SK-N-DZ (cell line): Measurements from ENCODE around the gene PPM1F. TPM values are rescaled to one million over a fixed set of nuclear protein-coding genes. Genes with fewer than 3 reads are reported as not detected.

ENCODE experiments used
- DNase-seq: peaks from one replicate; pipeline ENCODE4 v3.0.0-alpha.2; 2015; ENCODE audit warnings: low spot score
- polyA plus RNA-seq, 2 experiments: library from polyadenylated mRNA; depleted of rRNA; stranded (reverse); fragments of >200 nt; gene quantifications; 2 replicates each; pipeline ENCODE4 v1.2.3, GENCODE V29; 2014

The PPM1F gene
- 22.4 and 23.1 TPM in 2 replicates for polyA plus RNA-seq (2014; cell fraction: cytosol; rRNA removed)
- 25.1 and 27.3 TPM in 2 replicates for polyA plus RNA-seq (2014; cell fraction: nucleus; rRNA removed)

- peak; percentile 72 for DNase-seq
Observed at GRCh38 chr22:21952586-21953571, at the start of gene PPM1F. Gene PPM1F (minus strand): TSS chr22:21952848. CDS start chr22:21946048, 6,800 bp downstream.

DNA sequence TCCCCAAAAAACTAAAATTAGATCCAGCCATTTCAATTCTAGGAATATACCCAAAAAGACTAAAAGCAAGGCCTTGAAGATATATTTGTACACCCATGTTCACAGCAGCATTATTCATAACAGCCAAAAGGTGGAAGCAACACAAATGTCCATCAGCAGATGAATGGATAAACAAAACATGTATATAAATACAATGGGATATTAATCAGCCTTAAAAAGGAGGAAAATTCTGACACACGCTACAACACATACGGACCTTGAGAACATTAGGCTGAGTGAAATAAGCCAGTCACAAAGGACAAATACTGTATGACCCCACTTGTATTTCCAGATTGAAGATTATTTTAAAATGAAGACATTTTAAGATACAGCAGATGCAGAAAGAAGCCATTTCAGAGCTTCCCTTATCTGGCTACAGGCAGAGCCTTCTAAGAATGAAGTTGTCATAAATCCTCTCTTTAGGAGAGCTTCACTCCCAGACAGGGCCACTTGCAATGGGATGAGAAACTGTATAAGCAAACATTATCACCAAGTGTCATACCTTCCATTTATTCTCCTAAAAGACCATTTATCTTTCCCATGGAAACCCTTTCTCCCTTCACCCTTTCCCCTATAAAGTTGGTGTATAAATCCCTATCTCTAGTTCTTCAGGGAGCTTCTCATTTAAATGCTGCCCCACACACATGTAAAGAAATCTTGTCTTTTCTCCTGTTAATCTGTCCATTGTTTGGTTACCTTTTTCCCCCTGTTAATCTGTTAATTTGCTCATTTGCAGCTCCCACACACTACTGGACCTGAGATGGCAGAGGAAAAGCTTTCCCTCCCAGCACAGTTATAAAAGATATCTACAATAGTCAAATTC is 49.2 kb upstream of the PPM1F start:
- no peak for DNase-seq

- DNase-seq = no peak
Observed at GRCh38 chr22:21998595-21999247, 46.1 kb upstream of the PPM1F start.

- peak; percentile 22 for DNase-seq
Observed at GRCh38 chr22:21996175-21996720, 43.6 kb upstream of the PPM1F start.

DNA sequence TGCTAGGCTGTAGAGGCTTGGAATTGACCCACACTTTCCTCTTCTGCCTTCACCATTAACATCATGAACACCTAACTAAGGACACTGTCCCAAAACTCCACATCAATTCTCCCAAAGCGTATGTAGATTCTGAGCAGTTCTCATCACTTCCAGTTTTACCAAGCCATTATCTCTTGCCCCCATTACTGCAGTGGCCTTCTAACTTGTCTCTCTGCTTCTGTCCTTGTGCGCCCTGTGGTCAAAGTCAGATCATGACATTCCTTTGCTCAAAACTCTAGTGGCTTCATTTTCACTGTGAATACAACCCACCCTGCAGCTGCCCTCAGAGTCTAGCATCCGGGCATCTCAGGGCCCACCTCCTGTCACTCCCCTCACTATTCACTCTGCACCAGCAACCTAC is 43.0 kb upstream of the PPM1F start:
- no peak for DNase-seq

- no peak for DNase-seq
Observed at GRCh38 chr22:21994881-21995444, 42.3 kb upstream of the PPM1F start.

DNA sequence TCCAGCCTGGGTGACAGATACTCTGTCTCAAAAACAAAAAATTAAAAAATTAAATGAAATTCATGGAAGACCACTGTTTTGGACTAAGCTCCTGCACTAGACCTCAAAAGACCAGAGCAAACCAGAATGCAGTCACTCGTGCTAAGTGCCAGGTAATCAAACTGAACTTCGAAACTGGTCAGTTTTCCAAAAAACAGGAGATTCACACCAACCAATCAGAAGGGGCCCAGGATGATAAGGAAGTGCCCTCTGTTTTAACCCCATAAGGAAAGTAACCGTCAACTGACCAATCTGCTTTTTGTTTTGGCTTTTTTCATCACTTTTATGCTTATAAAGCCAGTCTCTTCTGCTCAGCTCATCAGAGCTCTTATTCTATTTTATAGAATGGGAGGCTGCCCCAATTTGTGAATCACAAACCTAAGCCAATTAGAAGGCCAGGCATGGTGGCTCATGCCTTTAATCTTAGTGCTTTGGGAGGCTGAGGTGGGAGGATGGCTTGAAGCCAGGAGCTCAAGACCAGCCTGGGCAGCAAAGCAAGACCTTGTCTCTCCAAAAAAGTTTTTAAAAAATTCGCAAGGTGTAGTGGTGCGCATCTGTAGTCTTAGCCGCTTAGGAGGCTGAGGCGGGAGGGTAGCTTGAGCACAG is 40.1 kb upstream of the PPM1F start:
- DNase-seq = no peak

- no peak for DNase-seq
Observed at GRCh38 chr22:21991774-21992173, 39.1 kb upstream of the PPM1F start.

DNA sequence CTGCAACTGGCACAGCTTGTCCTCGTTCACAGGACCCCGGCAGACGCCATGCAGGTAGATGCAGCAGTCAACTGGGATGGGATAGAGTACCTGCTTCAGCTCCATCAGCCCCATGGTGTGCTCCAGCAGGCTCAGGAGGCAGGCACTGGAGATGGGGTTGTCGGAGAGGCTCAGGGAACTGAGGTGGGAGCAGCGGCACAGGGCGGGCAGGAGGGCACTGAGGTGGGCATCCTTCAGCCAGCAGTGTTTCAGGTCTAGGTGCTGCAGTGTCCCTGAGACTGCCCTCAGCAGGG is 38.6 kb upstream of the PPM1F start:
- DNase-seq = no peak

DNA sequence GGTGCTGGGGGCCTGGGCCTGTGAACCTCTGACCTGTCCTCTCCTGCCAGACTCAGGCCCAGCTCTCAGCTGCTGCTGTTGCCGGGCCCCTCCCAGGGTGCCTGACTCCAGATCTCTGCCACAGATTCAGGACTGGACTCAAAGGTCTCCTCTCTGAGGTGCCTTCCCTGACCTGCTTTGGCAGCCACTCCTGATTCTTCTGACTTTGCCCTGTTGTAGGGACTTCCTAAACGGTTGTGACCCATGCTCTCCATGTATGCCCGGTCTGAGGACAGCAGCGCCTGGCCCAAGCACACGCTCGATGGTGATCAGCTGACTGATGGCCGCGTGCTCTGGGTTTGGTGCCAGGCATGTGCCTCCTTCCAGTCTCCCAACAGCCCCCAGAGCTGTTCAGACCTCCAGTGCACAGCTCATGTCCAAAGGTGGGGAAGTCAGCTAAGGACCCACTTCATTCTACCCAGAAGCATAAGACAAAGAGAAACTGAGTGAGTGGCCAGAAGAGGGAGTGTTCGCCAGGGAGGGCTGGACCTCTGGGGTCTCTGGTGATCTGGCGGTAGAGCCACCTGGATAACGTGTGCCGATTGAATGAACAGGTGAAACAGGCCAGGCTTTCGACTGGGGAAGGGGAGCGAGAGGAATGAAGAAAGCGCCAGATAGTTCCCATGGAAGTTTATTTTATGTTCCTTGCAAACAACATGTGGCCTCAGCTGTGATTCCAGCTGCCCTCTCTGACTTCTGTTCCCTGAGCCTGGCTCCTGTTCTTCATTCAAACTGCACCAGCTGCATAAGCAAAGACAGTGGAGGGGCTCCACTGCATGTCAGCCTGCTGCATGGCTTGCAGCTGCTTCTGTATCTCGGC is 38.0 kb upstream of the PPM1F start:
- DNase-seq = peak; percentile 41

GRCh38 chr22:21989049-21989448 is 36.4 kb upstream of the PPM1F start:
- peak; percentile 85 for DNase-seq

DNA sequence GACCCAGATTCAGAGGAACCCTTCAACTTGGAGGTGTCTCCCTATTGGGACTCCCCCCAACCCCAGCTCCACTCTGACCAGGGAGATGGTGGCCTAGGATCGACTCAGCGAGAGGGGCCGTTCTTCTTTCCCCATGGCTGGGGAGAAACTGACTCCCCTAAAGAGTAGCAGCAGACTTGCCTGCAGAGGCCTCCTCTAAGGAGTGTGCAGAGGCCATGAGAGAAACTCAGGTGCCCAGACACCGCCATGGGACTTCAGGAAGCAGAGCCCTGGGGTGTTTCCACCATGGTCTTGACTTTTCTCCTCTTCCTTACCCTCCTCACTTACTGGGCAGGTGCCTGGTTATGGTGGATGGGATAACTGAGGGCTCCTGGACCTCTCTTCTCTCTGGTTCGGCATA is 32.6 kb upstream of the PPM1F start:
- DNase-seq = no peak

DNA sequence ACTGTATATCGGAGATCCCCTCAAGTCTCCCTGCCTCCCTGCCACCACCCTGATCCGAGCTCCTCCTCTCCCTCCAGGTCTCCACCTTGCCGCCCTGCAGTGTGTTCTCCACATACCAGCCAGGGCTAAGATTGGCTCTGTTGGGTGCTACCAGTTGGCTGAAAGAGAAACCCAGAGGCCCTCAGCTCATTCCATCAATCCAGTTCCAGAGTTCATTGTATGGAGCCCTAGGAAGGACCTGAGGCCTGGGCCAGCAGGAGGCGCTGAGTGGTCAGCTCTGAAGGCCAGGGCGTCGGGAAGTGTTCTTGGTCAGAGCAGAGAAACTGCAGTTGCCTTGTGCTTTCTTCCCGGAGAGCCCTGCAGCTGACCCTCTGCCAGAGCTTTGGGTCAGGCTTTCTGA is 32.1 kb upstream of the PPM1F start:
- no peak for DNase-seq

DNA sequence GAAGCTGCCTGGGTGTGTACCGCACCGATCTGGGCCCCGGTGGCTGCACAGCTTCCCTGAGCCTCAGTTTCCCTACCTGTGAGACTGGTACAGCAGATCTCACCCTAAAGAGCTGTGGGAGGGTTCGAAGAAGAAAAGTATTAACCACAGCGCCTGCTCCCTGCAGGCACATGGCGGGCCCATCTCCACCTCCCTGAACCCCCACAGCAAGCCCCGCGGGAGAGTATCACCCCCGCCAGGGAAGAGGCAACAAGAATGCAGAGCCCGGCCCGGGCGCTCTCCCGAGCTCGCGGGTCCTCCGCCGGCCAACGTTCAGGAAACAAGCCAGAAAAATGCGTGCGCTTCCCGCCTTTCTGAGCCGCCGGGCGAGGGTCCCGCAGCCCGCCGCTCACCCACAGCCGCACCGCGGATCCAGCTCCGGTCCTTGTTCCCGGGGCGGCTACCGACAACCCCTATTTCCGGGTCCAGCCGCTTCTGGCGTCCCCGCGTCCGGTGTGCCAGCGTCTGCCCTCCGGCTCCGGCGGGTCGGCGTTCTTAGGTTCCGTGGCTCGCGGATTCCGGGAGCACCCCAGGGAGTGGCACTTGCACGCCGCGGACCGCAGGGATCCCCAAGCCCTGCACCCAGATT is 29.8 kb upstream of the PPM1F start, which contains the start of gene TOP3B:
TOP3B (minus strand) TSS at position 450 of the 628 bp plus-strand sequence. CDS start 7,078 bp downstream, outside the sequence.
- peak; percentile 78 for DNase-seq

DNA sequence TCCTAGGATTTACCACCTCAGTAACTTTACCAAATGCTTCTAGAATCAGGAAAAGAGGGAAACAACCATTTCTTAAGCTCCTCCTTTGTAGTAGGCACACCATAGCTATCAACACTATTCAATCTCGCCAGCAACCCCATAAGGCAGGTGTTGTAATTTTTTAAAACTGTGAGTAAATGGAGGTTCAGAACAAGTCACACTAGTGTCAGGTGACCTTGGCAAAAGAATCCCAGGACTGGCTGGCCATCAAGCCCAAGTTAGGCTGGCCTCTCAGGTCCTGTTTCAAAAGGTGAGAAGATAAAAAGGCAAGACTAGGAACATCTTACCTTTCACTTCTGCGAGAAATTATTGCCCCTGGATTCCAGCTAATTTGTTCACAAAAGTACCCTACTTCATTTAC is 29.2 kb upstream of the PPM1F start:
- no peak for DNase-seq

GRCh38 chr22:21980547-21980946 is 27.9 kb upstream of the PPM1F start:
- no peak for DNase-seq

DNA sequence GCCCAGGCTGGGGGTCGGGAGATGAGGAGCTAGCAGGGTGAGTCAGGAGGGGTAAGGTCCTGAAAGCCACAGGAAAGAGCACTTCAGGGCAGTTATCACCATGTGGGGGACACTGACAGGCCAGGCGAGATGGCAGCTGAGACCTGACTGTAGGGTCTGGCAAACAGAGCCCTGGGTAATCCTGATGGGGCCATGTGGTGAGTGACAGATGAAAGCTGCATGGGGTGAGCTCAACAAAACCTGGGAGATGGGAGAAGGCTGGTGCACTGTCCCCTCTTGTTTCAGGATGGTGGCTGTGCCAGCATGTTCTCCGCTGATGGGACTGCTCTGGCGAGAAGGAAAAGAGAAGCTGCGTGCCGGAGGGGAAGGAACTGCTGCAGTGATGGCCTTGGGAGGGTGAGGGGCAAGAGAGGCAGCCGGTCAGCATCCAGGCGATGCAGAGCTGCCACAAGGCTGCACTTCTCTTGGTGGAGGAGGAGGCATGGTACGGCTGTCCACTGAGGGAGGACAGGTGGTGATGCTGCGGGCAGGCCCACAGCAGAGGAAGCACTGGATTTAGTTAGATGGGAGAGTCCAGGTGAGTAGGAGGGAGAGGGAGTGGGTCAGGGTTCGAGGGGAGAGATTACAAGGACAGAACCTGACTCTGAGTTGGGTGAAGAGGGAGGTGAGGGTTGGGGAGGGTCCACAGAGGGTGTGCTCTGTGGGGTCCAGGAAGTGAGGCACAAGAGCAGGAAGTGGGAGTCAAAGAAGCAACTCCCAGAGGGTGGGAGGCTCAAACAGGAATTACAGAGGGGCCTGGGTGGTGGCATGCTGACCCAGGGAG is 26.1 kb upstream of the PPM1F start:
- no peak for DNase-seq

DNA sequence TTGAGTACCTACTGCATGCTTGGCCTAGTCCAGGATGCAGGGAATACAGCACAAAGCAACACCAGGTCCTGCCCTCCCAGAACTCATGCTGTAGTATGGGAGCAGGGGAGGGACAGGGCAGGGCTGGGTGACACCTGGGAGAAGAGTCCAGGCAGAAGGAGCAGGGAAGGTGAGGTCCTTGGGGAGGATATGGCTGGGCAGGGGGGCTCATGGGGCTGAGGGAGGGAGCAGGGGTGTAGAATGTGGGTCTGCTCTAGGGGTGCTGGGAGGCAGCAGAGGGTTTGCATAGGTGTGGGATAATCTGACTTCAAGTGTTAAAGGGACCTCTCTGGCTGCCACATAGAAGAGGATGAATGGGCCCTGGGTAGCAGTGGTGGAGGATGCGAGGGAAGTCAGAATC is 25.2 kb upstream of the PPM1F start:
- no peak for DNase-seq
